H1 (cell line): ENCODE results near the gene TMEM168. TPM values are rescaled to one million over a fixed set of nuclear protein-coding genes. Genes with fewer than 3 reads are reported as not detected.

ENCODE experiments used
- CTCF ChIA-PET: fragments of 300-600 bp; sonication (Branson Sonifier 250); formaldehyde crosslinking; loops from one replicate; lab custom pipeline; 2021; ENCODE audit not compliant: partially characterized antibody; lab: Charles Lee
- POLR2A ChIA-PET: fragments of 300-600 bp; sonication (Branson Sonifier 250); formaldehyde crosslinking; loops from one replicate; lab custom pipeline; 2021; ENCODE audit warnings: inconsistent platforms; ENCODE audit not compliant: partially characterized antibody; lab: Charles Lee
- DNase-seq, 2 experiments: peaks; one replicate each; pipeline versions ENCODE4 v3.0.0 to v3.0.0-alpha.2; 2010 to 2022; ENCODE audit warnings: low spot score in 2 of 2, low read depth in 1 of 2, mixed read lengths in 1 of 2
- FAIRE-seq: peaks from 2 replicates; lab custom pipeline; 2011; peaks lifted over from hg19 to GRCh38; lab: Jason Lieb, UNC
- H2AFZ ChIP-seq: 2 replicates; pipeline ENCODE4 v1.8.1; 2012; ENCODE audit warnings: low read length, inconsistent platforms
- H2AK5ac ChIP-seq: 2 replicates; pipeline ENCODE4 v1.6.1; 2013; ENCODE audit warnings: low read depth, low read length
- H2BK120ac ChIP-seq: replicated peaks from 2 replicates; pipeline ENCODE3; 2013; ENCODE audit warnings: low read depth, low read length, inconsistent platforms
- H2BK12ac ChIP-seq: 2 replicates; pipeline ENCODE4 v1.6.1; 2013; ENCODE audit warnings: low read depth, low read length
- H2BK15ac ChIP-seq: 2 replicates; pipeline ENCODE4 v1.6.1; 2013; ENCODE audit warnings: low read length
- H2BK20ac ChIP-seq: 2 replicates; pipeline ENCODE4 v1.6.1; 2013; ENCODE audit warnings: low read length
- H2BK5ac ChIP-seq: 2 replicates; pipeline ENCODE4 v1.6.1; 2013; ENCODE audit warnings: low read depth, low read length
- H3K14ac ChIP-seq: 2 replicates; pipeline ENCODE4 v1.6.1; 2013; ENCODE audit warnings: inconsistent platforms; ENCODE audit not compliant: insufficient read length
- H3K18ac ChIP-seq: 2 replicates; pipeline ENCODE4 v1.6.1; 2013; ENCODE audit warnings: low read length; ENCODE audit errors: extremely low read depth
- H3K23ac ChIP-seq: 2 replicates; pipeline ENCODE4 v1.6.1; 2013; ENCODE audit warnings: inconsistent platforms; ENCODE audit not compliant: insufficient read length
- H3K23me2 ChIP-seq: 2 replicates; pipeline ENCODE4 v1.6.1; 2013; ENCODE audit warnings: low read depth, low read length
- H3K27ac ChIP-seq: 2 replicates; pipeline ENCODE4 v1.6.1; 2011; ENCODE audit warnings: low read depth, low read length, inconsistent platforms
- H3K27me3 ChIP-seq, 4 experiments: replicated peaks in 1 of 4; 1 replicate in 1 of 4; 2 replicates in 3 of 4; pipeline versions ENCODE4 v1.6.1 to v1.8.1; 2011 to 2013; ENCODE audit warnings: low read length in 3 of 4, mild to moderate bottlenecking in 3 of 4, inconsistent platforms in 2 of 4, mixed read lengths in 2 of 4, moderate library complexity in 1 of 4; ENCODE audit not compliant: control insufficient read depth in 3 of 4, insufficient read depth in 3 of 4; ENCODE audit errors: extremely low read depth in 1 of 4
- H3K36me3 ChIP-seq, 4 experiments: 2 replicates each; pipeline versions ENCODE4 v1.6.1 to v1.8.1; 2011 to 2013; ENCODE audit warnings: mild to moderate bottlenecking in 4 of 4, low read length in 3 of 4, moderate library complexity in 2 of 4, control low read depth in 1 of 4, inconsistent platforms in 1 of 4; ENCODE audit not compliant: insufficient read depth in 4 of 4, control insufficient read depth in 2 of 4
- H3K4ac ChIP-seq: replicated peaks from 2 replicates; pipeline ENCODE3; 2013; ENCODE audit warnings: low read length, low read depth, mixed read lengths, inconsistent platforms; ENCODE audit not compliant: insufficient read length
- H3K4me1 ChIP-seq, 4 experiments: replicated peaks in 1 of 4; 1 replicate in 1 of 4; 2 replicates in 3 of 4; pipeline versions ENCODE4 v1.6.1 to v1.8.1; 2011 to 2013; ENCODE audit warnings: low read length in 3 of 4, inconsistent platforms in 2 of 4, mixed read lengths in 1 of 4; ENCODE audit not compliant: insufficient read depth in 4 of 4, control insufficient read depth in 3 of 4
- H3K4me2 ChIP-seq, 2 experiments: 2 replicates each; pipeline versions ENCODE4 v1.6.1 to v1.8.1; 2011 to 2013; ENCODE audit warnings: low read depth in 2 of 2, low read length in 2 of 2, control low read depth in 1 of 2, inconsistent platforms in 1 of 2, mild to moderate bottlenecking in 1 of 2; ENCODE audit not compliant: insufficient read depth in 1 of 2
- H3K4me3 ChIP-seq, 4 experiments: fragments of 200-600, 300-600 bp in 1 of 4; sonication (generic), shearing (Covaris generic), sonication (Bioruptor Twin) in 1 of 4; 2 replicates each; pipeline versions ENCODE4 v1.5.1 to v1.8.1; 2011 to 2016; ENCODE audit warnings: low read length in 4 of 4, low read depth in 3 of 4, control low read depth in 2 of 4, inconsistent platforms in 2 of 4, mild to moderate bottlenecking in 2 of 4, mixed read lengths in 1 of 4, moderate library complexity in 1 of 4; ENCODE audit not compliant: insufficient read depth in 2 of 4; ENCODE audit errors: extremely low read depth in 1 of 4
- H3K56ac ChIP-seq: replicated peaks from 2 replicates; pipeline ENCODE3; 2013; ENCODE audit warnings: low read depth, mild to moderate bottlenecking, mixed read lengths, low read length, inconsistent platforms; ENCODE audit not compliant: insufficient read length
- H3K79me1 ChIP-seq: 2 replicates; pipeline ENCODE4 v1.6.1; 2013; ENCODE audit warnings: low read depth, low read length, control low read depth
- H3K79me2 ChIP-seq, 2 experiments: 2 replicates each; pipeline versions ENCODE4 v1.6.1 to v1.8.1; 2012 to 2013; ENCODE audit warnings: low read length in 2 of 2, mild to moderate bottlenecking in 2 of 2, inconsistent platforms in 1 of 2; ENCODE audit not compliant: insufficient read depth in 2 of 2, control insufficient read depth in 1 of 2
- H3K9ac ChIP-seq, 4 experiments: replicated peaks in 1 of 4; 1 replicate in 1 of 4; 2 replicates in 3 of 4; pipeline versions ENCODE4 v1.6.1 to v1.8.1; 2011 to 2013; ENCODE audit warnings: low read depth in 3 of 4, low read length in 3 of 4, control low read depth in 2 of 4, mild to moderate bottlenecking in 2 of 4, moderate library complexity in 2 of 4, inconsistent platforms in 1 of 4; ENCODE audit errors: extremely low read depth in 1 of 4
- H3K9me3 ChIP-seq, 2 experiments: 2 replicates each; pipeline versions ENCODE4 v1.6.1 to v1.8.1; 2012 to 2013; ENCODE audit warnings: mild to moderate bottlenecking in 2 of 2, moderate library complexity in 2 of 2, control low read depth in 1 of 2, inconsistent platforms in 1 of 2, low read depth in 1 of 2, low read length in 1 of 2, mixed read lengths in 1 of 2; ENCODE audit not compliant: insufficient read depth in 2 of 2
- H4K20me1 ChIP-seq, 2 experiments: replicated peaks in 1 of 2; 2 replicates each; pipeline versions ENCODE3 to v1.8.1; 2011 to 2013; ENCODE audit warnings: inconsistent platforms in 2 of 2, low read length in 2 of 2, mild to moderate bottlenecking in 1 of 2; ENCODE audit not compliant: insufficient read depth in 2 of 2, control insufficient read depth in 1 of 2
- H4K5ac ChIP-seq: 2 replicates; pipeline ENCODE4 v1.6.1; 2013; ENCODE audit warnings: low read length, low read depth, mixed read lengths, inconsistent platforms; ENCODE audit not compliant: insufficient read length
- H4K8ac ChIP-seq: 2 replicates; pipeline ENCODE4 v1.8.0; 2013; ENCODE audit warnings: mild to moderate bottlenecking, moderate library complexity, low read length, inconsistent platforms; ENCODE audit not compliant: insufficient read depth; ENCODE audit errors: extremely low read depth
- H4K91ac ChIP-seq: replicated peaks from 2 replicates; pipeline ENCODE3; 2013; ENCODE audit warnings: low read length, mixed read lengths, inconsistent platforms; ENCODE audit not compliant: insufficient read length
- CTBP2 ChIP-seq: IDR thresholded peaks from 2 replicates; pipeline ENCODE4 v1.7.0; 2011; ENCODE audit warnings: borderline replicate concordance, mild to moderate bottlenecking, moderate library complexity, mixed read lengths, low read length; ENCODE audit not compliant: insufficient read depth, insufficient read length
- YY1 ChIP-seq: IDR thresholded peaks from 2 replicates; pipeline ENCODE4 v1.6.1; 2011; ENCODE audit warnings: low read depth, mild to moderate bottlenecking, low read length
- WGBS, 2 experiments: shearing (Covaris generic) in 1 of 2; methylation state at CpG; one replicate each; pipeline versions ENCODE4 v1.1.6 to v1.1.7; 2013 to 2015; ENCODE audit warnings: low lambda C conversion rate in 2 of 2, mixed read lengths in 2 of 2, inconsistent platforms in 1 of 2, low coverage in 1 of 2, missing lambda C conversion rate in 1 of 2; ENCODE audit not compliant: insufficient replicate concordance in 2 of 2, insufficient coverage in 1 of 2, insufficient read length in 1 of 2; ENCODE audit errors: extremely low coverage in 1 of 2, missing lambda C conversion rate in 1 of 2; 5-methylcytosine and 5-hydroxymethylcytosine counted together
- polyA plus RNA-seq, 7 experiments: library from polyadenylated mRNA; depleted of rRNA in 3 of 7; stranded (reverse) in 5 of 7; unstranded in 2 of 7; fragments of >200 nt in 5 of 7; fragments of 200-250 nt in 2 of 7; gene quantifications; 1 replicate in 5 of 7; 2 replicates in 1 of 7; 4 replicates in 1 of 7; pipeline versions ENCODE4 v1.2.1 to v1.2.3, GENCODE V29; 2011 to 2013; ENCODE audit warnings: missing spikeins in 2 of 7, mixed read lengths in 2 of 7
- total RNA-seq: library from RNA; stranded (reverse); fragmentation: NEBNext Ultra II Directional; extraction: Animal tissue kit (Norgen Biotek cat#: 25700); gene quantifications from 2 replicates; pipeline ENCODE4 v1.2.1, GENCODE V29; 2021

TMEM168 gene
- total and polyA plus RNA-seq, 2 of the 8 experiments (the other 6 are each of a cell fraction or from before 2014, with no cell fraction given), result 8.9 to 11.1 TPM

DNA sequence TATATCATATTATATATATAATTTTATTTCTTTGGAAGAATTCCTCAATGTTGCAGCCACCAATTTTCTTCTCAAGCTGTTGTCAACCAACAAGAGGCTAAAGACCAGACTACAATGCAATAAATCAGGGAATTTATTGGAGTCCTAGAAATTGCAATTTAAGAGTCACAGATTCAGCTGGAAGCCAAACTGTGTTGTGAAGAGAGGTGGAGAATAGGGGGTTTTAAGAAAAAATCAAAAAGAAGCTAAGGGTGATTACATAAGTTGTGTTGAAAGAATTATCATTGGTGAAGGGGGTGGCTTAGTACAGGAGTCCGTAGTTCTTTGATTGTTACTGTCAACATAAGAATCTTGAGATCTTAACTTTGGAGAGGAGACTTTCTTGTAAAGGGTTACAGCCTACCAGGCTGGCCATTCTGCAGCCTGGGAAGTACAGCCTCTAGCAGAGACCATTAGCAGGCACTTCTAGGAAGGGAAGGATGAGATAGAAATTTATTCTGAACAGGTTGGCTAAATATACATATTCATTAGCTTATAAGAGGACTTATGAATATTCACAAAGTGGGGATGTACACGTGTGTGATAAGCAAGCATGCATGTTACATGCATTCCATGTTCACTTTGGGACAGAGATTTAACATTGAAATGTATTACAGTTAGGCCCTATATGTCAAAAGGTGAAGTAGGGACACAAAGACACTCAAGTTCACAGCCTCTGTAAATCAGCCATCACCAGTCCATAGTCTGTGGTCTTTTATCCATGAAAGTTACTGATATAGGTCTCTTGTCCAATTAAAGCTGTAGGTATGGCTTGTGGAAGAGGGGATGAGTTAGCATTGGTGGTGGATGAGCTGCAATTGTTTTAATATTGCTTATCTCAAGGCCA is 8.3 kb upstream of the TMEM168 start:
- POLR2A ChIA-PET, result interaction anchor here (2.1 kb wide), 1 partner anchor 8 kb away, joined by 11 read pairs; the partner anchor contains the start of gene TMEM168
- no peak overlapping the region for H3K4me2 ChIP-seq
- H3K4me1 ChIP-seq, result no peaks in the 10 kb centered on the region
- WGBS, 2 experiments, result 88% methylated on average over 2 of the region's 2 CpGs; no CpG with 5 or more reads in 1 of the 2 experiments
- H2AK5ac ChIP-seq, result no peak overlapping the region
- H3K23me2 ChIP-seq, result no peaks in the 10 kb centered on the region
- H4K20me1 ChIP-seq, result no peaks in the 10 kb centered on the region
- no peak overlapping the region for H2BK5ac ChIP-seq
- no peaks in the 10 kb centered on the region for H3K79me1 ChIP-seq
- CTCF ChIA-PET, result interaction anchor here (0.6 to 2.2 kb wide), 7 partner anchors 8 to 808 kb away, joined by 3 to 7 read pairs (median 3); partner anchors contain the start of gene TMEM168
- H3K9ac ChIP-seq, result no peak overlapping the region
- FAIRE-seq (no peak), DNase-seq (no peak)
- H3K56ac ChIP-seq, result no peak overlapping the region
- no peak overlapping the region for H2BK20ac ChIP-seq
- H3K27me3 ChIP-seq, result no peaks in the 10 kb centered on the region
- H4K5ac ChIP-seq, result no peak overlapping the region
- H3K79me2 ChIP-seq, result no peaks in the 10 kb centered on the region
- no peak overlapping the region for H3K4me3 ChIP-seq
- H3K4ac ChIP-seq, result no peak overlapping the region
- H3K27ac ChIP-seq, result no peak overlapping the region
- no peaks in the 10 kb centered on the region for H3K9me3 ChIP-seq
- no peak overlapping the region for H3K23ac ChIP-seq
- TF ChIP-seq YY1, result no peak
- TF ChIP-seq CTBP2, result no peak
- H3K18ac ChIP-seq, result no peak overlapping the region
- no peak overlapping the region for H2BK15ac ChIP-seq
- no peak overlapping the region for H2BK120ac ChIP-seq
- H3K36me3 ChIP-seq, result no peaks in the 10 kb centered on the region
- no peak overlapping the region for H3K14ac ChIP-seq
- no peak overlapping the region for H4K8ac ChIP-seq
- H2AFZ ChIP-seq, result no peak overlapping the region
- no peak overlapping the region for H4K91ac ChIP-seq
- H2BK12ac ChIP-seq, result no peak overlapping the region
